SK-N-SH (cell line): ENCODE data around the gene TANC1. TPM values are rescaled to one million over a fixed set of nuclear protein-coding genes. Genes with fewer than 3 reads are reported as not detected.
A peak's percentile ranks its signal among the peaks of the same experiment; 100 is the strongest.

Source experiments
- CTCF ChIA-PET: fragments of 300-600, 350-600 bp; formaldehyde crosslinking; extraction: SDS; loops from one replicate; lab custom pipeline; 2021; lab: Yijun Ruan, JAX
- POLR2A ChIA-PET: fragments of 350-600 bp; sonication (Branson Sonifier 250); formaldehyde crosslinking; extraction: SDS; loops from one replicate; lab custom pipeline; 2020; ENCODE audit warnings: antibody characterized with exemption, inconsistent platforms; lab: Yijun Ruan, JAX
- DNase-seq: peaks from one replicate; pipeline ENCODE4 v3.0.0; 2012
- H2AFZ ChIP-seq: fragments of 200-600 bp; sonication (generic); 2 replicates; pipeline ENCODE4 v1.8.1; 2016; ENCODE audit warnings: antibody characterized with exemption, mild to moderate bottlenecking, low read depth
- H3F3A ChIP-seq: fragments of 200-600 bp; sonication (generic); replicated peaks from 2 replicates; pipeline ENCODE3; 2016; ENCODE audit warnings: antibody characterized with exemption, mild to moderate bottlenecking; ENCODE audit not compliant: insufficient read depth
- H3K27ac ChIP-seq, 2 experiments: fragments of 200-500 bp in 1 of 2; fragments of 200-600 bp in 1 of 2; sonication (Bioruptor generic) in 1 of 2; sonication (generic), shearing (Covaris generic) in 1 of 2; 2 replicates each; pipeline versions ENCODE4 v1.5.1 to v1.6.1; 2014 to 2016; ENCODE audit warnings: low read depth in 2 of 2, inconsistent platforms in 1 of 2, low read length in 1 of 2, mild to moderate bottlenecking in 1 of 2, mixed read lengths in 1 of 2
- H3K27me3 ChIP-seq: fragments of 200-600 bp; sonication (generic), shearing (Covaris generic); 2 replicates; pipeline ENCODE4 v1.6.1; 2016; ENCODE audit warnings: mixed run types; ENCODE audit not compliant: insufficient read depth
- H3K36me3 ChIP-seq, 2 experiments: fragments of 200-500 bp in 1 of 2; fragments of 200-600 bp in 1 of 2; sonication (Bioruptor generic) in 1 of 2; sonication (generic) in 1 of 2; replicated peaks in 1 of 2; 2 replicates each; pipeline versions ENCODE3 to v1.5.1; 2014 to 2016; ENCODE audit warnings: low read length in 1 of 2, mild to moderate bottlenecking in 1 of 2; ENCODE audit not compliant: insufficient read depth in 2 of 2, control insufficient read depth in 1 of 2
- H3K4me1 ChIP-seq, 2 experiments: fragments of 200-500 bp in 1 of 2; fragments of 200-600 bp in 1 of 2; sonication (Bioruptor generic) in 1 of 2; sonication (generic), shearing (Covaris generic) in 1 of 2; 2 replicates each; pipeline versions ENCODE4 v1.5.1 to v1.6.1; 2014 to 2016; ENCODE audit warnings: low read depth in 1 of 2, low read length in 1 of 2, mixed run types in 1 of 2; ENCODE audit not compliant: insufficient read depth in 2 of 2, control insufficient read depth in 1 of 2
- H3K4me2 ChIP-seq: fragments of 200-600 bp; sonication (generic), shearing (Covaris generic); 2 replicates; pipeline ENCODE4 v1.6.1; 2017; ENCODE audit warnings: mixed run types
- H3K4me3 ChIP-seq, 2 experiments: fragments of 200-500 bp in 1 of 2; fragments of 200-600 bp in 1 of 2; sonication (Bioruptor generic) in 1 of 2; sonication (generic), shearing (Covaris generic) in 1 of 2; 2 replicates each; pipeline versions ENCODE4 v1.5.1 to v1.8.1; 2014 to 2016; ENCODE audit warnings: low read depth in 2 of 2, inconsistent platforms in 1 of 2, low read length in 1 of 2, mild to moderate bottlenecking in 1 of 2, mixed read lengths in 1 of 2, moderate library complexity in 1 of 2
- H3K79me2 ChIP-seq: fragments of 200-600 bp; sonication (generic); 2 replicates; pipeline ENCODE4 v1.8.1; 2017; ENCODE audit warnings: mild to moderate bottlenecking; ENCODE audit not compliant: insufficient read depth
- H3K9ac ChIP-seq: fragments of 200-600 bp; sonication (generic); 2 replicates; pipeline ENCODE4 v1.6.1; 2017; ENCODE audit warnings: mixed run types
- H3K9me2 ChIP-seq: fragments of 200-600 bp; sonication (generic); 2 replicates; pipeline ENCODE4 v1.6.1; 2017; ENCODE audit warnings: mixed run types
- H3K9me3 ChIP-seq: fragments of 200-600 bp; sonication (generic); 2 replicates; pipeline ENCODE4 v1.6.1; 2017; ENCODE audit warnings: mixed run types, mild to moderate bottlenecking, moderate library complexity
- H4K20me1 ChIP-seq: fragments of 200-600 bp; sonication (generic); 2 replicates; pipeline ENCODE4 v1.6.1; 2017; ENCODE audit warnings: mild to moderate bottlenecking, mixed run types; ENCODE audit not compliant: insufficient read depth
- CHD2 ChIP-seq: fragments of 150-350 bp; IDR thresholded peaks from 2 replicates; pipeline ENCODE4 v1.6.1; 2018; ENCODE audit warnings: low read length; ENCODE audit not compliant: partially characterized antibody
- ELF1 ChIP-seq: IDR thresholded peaks from 2 replicates; pipeline ENCODE4 v1.4.0; 2012
- EZH2phosphoT487 ChIP-seq: fragments of 200-600 bp; sonication (generic); IDR thresholded peaks from 2 replicates; pipeline ENCODE4 v1.6.1; 2017; ENCODE audit warnings: low read depth, mixed run types, mild to moderate bottlenecking, antibody characterized with exemption, moderate library complexity, borderline replicate concordance
- FOSL2 ChIP-seq: IDR thresholded peaks from 2 replicates; pipeline ENCODE4 v1.4.0; 2012; ENCODE audit warnings: low read depth, mild to moderate bottlenecking, moderate library complexity, borderline replicate concordance
- GABPA ChIP-seq: IDR thresholded peaks from 2 replicates; pipeline ENCODE4 v1.4.0; 2012; ENCODE audit warnings: low read depth, mild to moderate bottlenecking
- JUND ChIP-seq: IDR thresholded peaks from 2 replicates; pipeline ENCODE4 v1.4.0; 2012
- MEF2A ChIP-seq: IDR thresholded peaks from 2 replicates; pipeline ENCODE4 v1.4.0; 2012; ENCODE audit warnings: low read depth, borderline replicate concordance
- MXI1 ChIP-seq: IDR thresholded peaks from 2 replicates; pipeline ENCODE4 v1.6.1; 2012; ENCODE audit warnings: mild to moderate bottlenecking, low read depth, low read length, improper control_type of control experiment
- NFIC ChIP-seq: IDR thresholded peaks from 2 replicates; pipeline ENCODE4 v1.4.0; 2012; ENCODE audit warnings: borderline replicate concordance
- POLR2AphosphoS5 ChIP-seq: IDR thresholded peaks from 2 replicates; pipeline ENCODE4 v1.6.1; 2012; ENCODE audit warnings: low read depth, low read length
- RAD21 ChIP-seq: IDR thresholded peaks from 2 replicates; pipeline ENCODE4 v1.6.1; 2012; ENCODE audit warnings: mild to moderate bottlenecking, low read length
- RCOR1 ChIP-seq: fragments of 150-350 bp; IDR thresholded peaks from 2 replicates; pipeline ENCODE4 v1.6.1; 2017; ENCODE audit warnings: antibody characterized with exemption, low read length
- RFX5 ChIP-seq: IDR thresholded peaks from 2 replicates; pipeline ENCODE4 v1.6.1; 2012; ENCODE audit warnings: mild to moderate bottlenecking, improper control_type of control experiment, low read length
- RXRA ChIP-seq: IDR thresholded peaks from 2 replicates; pipeline ENCODE4 v1.4.0; 2012; ENCODE audit warnings: low read depth, mild to moderate bottlenecking, borderline replicate concordance
- TAF1 ChIP-seq: IDR thresholded peaks from 2 replicates; pipeline ENCODE4 v1.6.1; 2012; ENCODE audit warnings: low read depth, mild to moderate bottlenecking, low read length, moderate library complexity, borderline replicate concordance
- TCF12 ChIP-seq: IDR thresholded peaks from 2 replicates; pipeline ENCODE4 v1.4.0; 2012
- YY1 ChIP-seq: IDR thresholded peaks from 2 replicates; pipeline ENCODE4 v1.4.0; 2012; ENCODE audit warnings: low read depth, mild to moderate bottlenecking
- WGBS: methylation state at CpG from one replicate; pipeline ENCODE4 v1.1.6; 2017; ENCODE audit warnings: low lambda C conversion rate; 5-methylcytosine and 5-hydroxymethylcytosine counted together
- polyA plus RNA-seq, 3 experiments: library from polyadenylated mRNA; depleted of rRNA; stranded (reverse); fragments of >200 nt; gene quantifications; 2 replicates each; pipeline ENCODE4 v1.2.3, GENCODE V29; 2012
- TF ChIP-seq, protein P1 (sequence below): fragments of 200-600 bp; sonication (generic); IDR thresholded peaks from 2 replicates; pipeline ENCODE4 v1.6.1; 2017; ENCODE audit warnings: antibody characterized with exemption, mild to moderate bottlenecking, moderate library complexity
- TF ChIP-seq, protein P2 (sequence below): fragments of 150-350 bp; IDR thresholded peaks from 2 replicates; pipeline ENCODE4 v1.6.1; 2017; ENCODE audit warnings: antibody characterized with exemption, low read length, low read depth, borderline replicate concordance
- TF ChIP-seq, protein P3 (sequence below): IDR thresholded peaks from 2 replicates; pipeline ENCODE4 v1.4.0; 2012; ENCODE audit warnings: low read depth

Gene TANC1
- polyA plus RNA-seq, 1 of the 3 experiments (the other 2 are of a cell fraction): 19.2 TPM

DNA sequence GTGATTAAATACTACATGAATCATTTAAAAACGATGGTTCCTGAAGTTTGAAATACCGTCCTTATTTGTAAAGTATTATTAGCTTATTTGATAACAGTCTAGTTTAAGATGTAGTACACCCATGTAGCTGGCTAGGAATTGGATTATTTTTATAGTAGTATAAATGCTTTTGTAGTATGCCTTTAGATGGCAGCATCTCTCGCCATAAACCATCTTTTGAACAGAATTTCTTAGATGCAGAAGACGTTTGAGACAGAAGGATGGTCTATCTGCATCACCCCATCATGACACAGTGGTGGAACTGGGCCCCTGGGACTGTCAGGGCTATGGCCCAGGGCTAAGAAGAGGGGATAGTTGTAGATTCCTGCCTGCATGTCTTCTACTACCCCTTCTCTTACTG is 165.4 kb downstream of the TANC1 start:
- Histone ChIP-seq H3K27me3 (no peaks in the 10 kb centered on the region), H3K4me2 (no peak overlapping the region), H3F3A (peaks cover 26% of the 10 kb centered on the region), H3K4me3 (no peak overlapping the region), H3K27ac (peak overlapping the region; percentile 12 to 97; a peak in 2 of 4 replicates), H3K9me2 (no peaks in the 10 kb centered on the region), H3K36me3 (no peaks in the 10 kb centered on the region), H2AFZ (no peak overlapping the region), H3K9me3 (no peaks in the 10 kb centered on the region), H3K79me2 (peaks cover 41% of the 10 kb centered on the region), H4K20me1 (no peaks in the 10 kb centered on the region), H3K9ac (no peak overlapping the region), H3K4me1 (peaks cover 47 to 68% of the 10 kb centered on the region in 2 experiments)
- CTCF ChIA-PET: interaction anchor here (1.5 kb wide), 1 partner anchor 14 kb away, joined by 7 read pairs; no protein-coding TSS in a partner anchor
- WGBS: 35% methylated on average over 4 of the region's 4 CpGs
- no peak for DNase-seq
- TF ChIP-seq NFIC (no peak), JUND (no peak), EZH2phosphoT487 (no peak), YY1 (no peak), GABPA (no peak), ELF1 (no peak), RXRA (no peak), MXI1 (no peak), RAD21 (peak; percentile 38; the same call in 1 of the 2 replicates)
- TF ChIP-seq, protein P1, sequence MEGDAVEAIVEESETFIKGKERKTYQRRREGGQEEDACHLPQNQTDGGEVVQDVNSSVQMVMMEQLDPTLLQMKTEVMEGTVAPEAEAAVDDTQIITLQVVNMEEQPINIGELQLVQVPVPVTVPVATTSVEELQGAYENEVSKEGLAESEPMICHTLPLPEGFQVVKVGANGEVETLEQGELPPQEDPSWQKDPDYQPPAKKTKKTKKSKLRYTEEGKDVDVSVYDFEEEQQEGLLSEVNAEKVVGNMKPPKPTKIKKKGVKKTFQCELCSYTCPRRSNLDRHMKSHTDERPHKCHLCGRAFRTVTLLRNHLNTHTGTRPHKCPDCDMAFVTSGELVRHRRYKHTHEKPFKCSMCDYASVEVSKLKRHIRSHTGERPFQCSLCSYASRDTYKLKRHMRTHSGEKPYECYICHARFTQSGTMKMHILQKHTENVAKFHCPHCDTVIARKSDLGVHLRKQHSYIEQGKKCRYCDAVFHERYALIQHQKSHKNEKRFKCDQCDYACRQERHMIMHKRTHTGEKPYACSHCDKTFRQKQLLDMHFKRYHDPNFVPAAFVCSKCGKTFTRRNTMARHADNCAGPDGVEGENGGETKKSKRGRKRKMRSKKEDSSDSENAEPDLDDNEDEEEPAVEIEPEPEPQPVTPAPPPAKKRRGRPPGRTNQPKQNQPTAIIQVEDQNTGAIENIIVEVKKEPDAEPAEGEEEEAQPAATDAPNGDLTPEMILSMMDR: peak; percentile 47
- POLR2A ChIA-PET: no interaction called here

DNA sequence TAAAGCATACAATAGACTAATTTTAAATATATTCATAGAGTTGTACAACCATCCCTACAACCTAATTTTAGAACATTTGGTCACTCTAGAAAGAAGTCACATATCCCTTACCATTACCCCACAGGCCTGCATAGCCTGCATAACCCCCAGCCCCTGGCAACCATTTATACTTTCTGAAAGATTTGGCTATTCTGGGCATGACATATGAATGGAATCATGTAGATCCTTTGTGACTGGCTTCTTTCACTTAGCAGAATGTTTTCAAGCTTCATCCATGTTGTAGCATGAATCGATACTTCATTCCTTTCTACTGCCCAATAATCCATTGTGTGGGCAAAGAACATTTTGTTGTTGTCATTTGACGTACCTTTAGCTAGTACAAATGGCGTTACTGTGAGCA is 166.5 kb downstream of the TANC1 start:
- Histone ChIP-seq H3K9me3 (no peaks in the 10 kb centered on the region), H3K9ac (peak overlapping the region; percentile 81), H4K20me1 (no peaks in the 10 kb centered on the region), H3K27ac (peak overlapping the region; percentile 87 to 97), H3K79me2 (peaks cover 36% of the 10 kb centered on the region), H3K4me1 (peaks cover 41 to 56% of the 10 kb centered on the region in 2 experiments; a peak in 3 of 4 replicates), H2AFZ (no peak overlapping the region), H3F3A (peaks cover 26% of the 10 kb centered on the region), H3K4me3 (no peak overlapping the region), H3K27me3 (no peaks in the 10 kb centered on the region), H3K9me2 (no peaks in the 10 kb centered on the region), H3K4me2 (peak overlapping the region; percentile 72), H3K36me3 (no peaks in the 10 kb centered on the region)
- TF ChIP-seq MEF2A: no peak
- TF ChIP-seq JUND: no peak
- POLR2A ChIA-PET: interaction anchor here (1.0 kb wide), 1 partner anchor 84 kb away, joined by 4 read pairs; no protein-coding TSS in a partner anchor
- CTCF ChIA-PET: interaction anchor here (1.2 to 1.6 kb wide), 3 partner anchors 11 to 833 kb away, joined by 3 to 7 read pairs (median 3); no protein-coding TSS in a partner anchor
- no peak for DNase-seq
- 64% methylated on average over 3 of the region's 3 CpGs for WGBS

DNA sequence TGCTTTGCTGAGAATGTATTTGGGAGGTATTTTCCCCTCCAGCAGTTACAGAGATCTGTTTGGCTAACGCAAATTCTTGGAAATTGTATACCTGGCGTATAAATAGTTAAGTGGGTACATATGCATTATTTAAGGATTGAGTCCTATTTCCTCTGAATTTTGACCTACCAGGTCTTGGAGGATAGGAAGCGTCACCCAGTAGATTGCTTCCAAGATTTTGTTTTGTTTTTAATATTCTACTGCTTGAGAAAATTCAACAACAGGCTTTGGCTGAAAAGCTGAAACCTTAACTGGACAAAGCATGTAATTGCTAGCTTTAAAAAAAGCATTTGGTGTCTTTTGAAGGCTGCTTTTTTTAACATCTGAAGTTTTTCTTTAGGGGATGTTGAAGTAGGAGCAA is 168.0 kb downstream of the TANC1 start:
- H3K9me2 ChIP-seq: no peaks in the 10 kb centered on the region
- no peaks in the 10 kb centered on the region for H4K20me1 ChIP-seq
- H3K4me2 ChIP-seq: peak overlapping the region; percentile 72
- ChIA-PET POLR2A (no interaction called here), CTCF (no interaction called here)
- no peaks in the 10 kb centered on the region for H3K27me3 ChIP-seq
- peaks cover 30% of the 10 kb centered on the region for H3F3A ChIP-seq
- 30% methylated on average over 3 of the region's 3 CpGs for WGBS
- no peaks in the 10 kb centered on the region for H3K9me3 ChIP-seq
- H3K9ac ChIP-seq: peak overlapping the region; percentile 81; the same call in 1 of the 2 replicates
- peak overlapping the region; percentile 87 to 97 for H3K27ac ChIP-seq
- H2AFZ ChIP-seq: no peak overlapping the region
- no peak for DNase-seq
- H3K4me3 ChIP-seq: peak overlapping the region; percentile 10 to 36; a peak in 3 of 4 replicates
- H3K4me1 ChIP-seq: peaks cover 42 to 48% of the 10 kb centered on the region in 2 experiments
- H3K79me2 ChIP-seq: peaks cover 28% of the 10 kb centered on the region
- no peaks in the 10 kb centered on the region for H3K36me3 ChIP-seq
- TF ChIP-seq RXRA (no peak), POLR2AphosphoS5 (no peak), CHD2 (no peak), EZH2phosphoT487 (no peak), FOSL2 (no peak), YY1 (no peak), TCF12 (no peak), RFX5 (no peak), ELF1 (no peak), TAF1 (no peak), RCOR1 (no peak), MXI1 (no peak)
- TF ChIP-seq, protein P2, sequence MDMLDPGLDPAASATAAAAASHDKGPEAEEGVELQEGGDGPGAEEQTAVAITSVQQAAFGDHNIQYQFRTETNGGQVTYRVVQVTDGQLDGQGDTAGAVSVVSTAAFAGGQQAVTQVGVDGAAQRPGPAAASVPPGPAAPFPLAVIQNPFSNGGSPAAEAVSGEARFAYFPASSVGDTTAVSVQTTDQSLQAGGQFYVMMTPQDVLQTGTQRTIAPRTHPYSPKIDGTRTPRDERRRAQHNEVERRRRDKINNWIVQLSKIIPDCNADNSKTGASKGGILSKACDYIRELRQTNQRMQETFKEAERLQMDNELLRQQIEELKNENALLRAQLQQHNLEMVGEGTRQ: no peak
- TF ChIP-seq, protein P3, sequence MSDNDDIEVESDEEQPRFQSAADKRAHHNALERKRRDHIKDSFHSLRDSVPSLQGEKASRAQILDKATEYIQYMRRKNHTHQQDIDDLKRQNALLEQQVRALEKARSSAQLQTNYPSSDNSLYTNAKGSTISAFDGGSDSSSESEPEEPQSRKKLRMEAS: no peak
